Right hindlimb (tissue), 1 donor: ENCODE measurements around the gene GPC5.
"Not testable (repeated sequence)": the region's sequence is repeated elsewhere in the genome, so short reads cannot be mapped to it uniquely, and the experiment has no call there.

ENCODE experiments used
- DNase-seq: peaks from one replicate; pipeline ENCODE4 v3.0.0-alpha.2; 2018

Gene GPC5

GRCh38 chr13:92805766-92806165, 1407.3 kb downstream of the GPC5 start:
- DNase-seq: no peak

GRCh38 chr13:92806215-92806614, 1407.8 kb downstream of the GPC5 start:
- no peak for DNase-seq

- DNase-seq: peak; percentile 25
Observed at GRCh38 chr13:92807353-92807752, 1408.9 kb downstream of the GPC5 start.

DNA sequence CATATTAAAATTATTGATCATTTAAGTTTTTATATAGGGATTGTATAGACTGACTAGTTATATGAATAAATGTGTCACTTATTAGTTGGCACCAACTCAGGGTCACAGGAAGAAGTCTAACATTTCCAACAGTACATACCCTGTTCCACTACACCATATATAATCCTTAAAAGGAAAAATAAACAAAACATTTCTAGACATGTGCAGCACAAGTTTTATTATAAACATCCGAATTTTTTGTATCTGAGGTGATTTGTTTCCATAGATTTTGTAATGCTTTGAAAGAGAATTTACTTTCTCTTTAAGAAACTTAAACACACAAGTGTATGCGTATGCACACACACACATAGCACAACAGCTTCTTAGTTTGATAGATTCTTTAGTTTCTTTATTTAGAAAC, 1409.5 kb downstream of the GPC5 start:
- no peak for DNase-seq

- DNase-seq: no peak
Observed at GRCh38 chr13:92821324-92821723, 1422.9 kb downstream of the GPC5 start.

GRCh38 chr13:92823059-92823458, 1424.6 kb downstream of the GPC5 start:
- DNase-seq: no peak

- no peak for DNase-seq
Observed at GRCh38 chr13:92825938-92826596, 1427.6 kb downstream of the GPC5 start.

GRCh38 chr13:92827503-92827902, 1429.1 kb downstream of the GPC5 start:
- DNase-seq: no peak

DNA sequence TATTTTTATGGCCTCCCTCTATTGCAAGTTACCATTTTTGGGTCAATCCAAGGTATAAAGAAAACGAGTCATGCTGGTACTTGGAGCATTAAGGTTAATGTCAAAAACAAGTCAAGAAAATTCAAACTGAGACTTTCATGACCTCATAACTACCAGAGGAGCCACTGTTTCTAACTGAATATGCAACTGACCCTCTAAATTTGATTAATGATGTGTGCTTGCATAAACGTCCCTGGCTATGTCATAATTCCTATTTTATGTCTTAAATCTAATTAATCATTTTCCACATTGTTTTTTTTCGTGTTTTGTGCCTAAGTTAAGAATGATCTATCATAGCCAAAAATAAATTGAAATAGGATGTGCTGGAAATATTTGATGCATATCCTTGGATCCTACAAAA, 1431.5 kb downstream of the GPC5 start:
- no peak for DNase-seq

- no peak for DNase-seq
Observed at GRCh38 chr13:92830821-92831220, 1432.4 kb downstream of the GPC5 start.

DNA sequence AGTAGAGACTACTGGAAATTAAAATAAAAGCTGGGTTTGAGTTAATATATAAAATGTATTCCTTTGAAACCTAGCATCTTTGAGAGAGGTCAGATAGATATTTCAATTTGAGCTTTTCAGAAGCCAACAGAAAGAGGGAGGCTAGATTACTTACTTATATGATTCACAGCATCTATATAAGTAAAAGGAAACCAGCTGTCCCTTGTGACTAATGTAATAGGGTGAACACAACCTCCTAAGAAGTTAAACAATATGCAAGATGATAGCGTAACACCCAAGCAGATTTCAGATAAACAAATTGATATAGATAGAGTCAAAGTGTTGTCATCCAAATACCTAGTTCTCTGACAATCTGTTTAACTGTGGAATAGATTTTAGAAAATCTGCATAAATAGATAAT, 1434.7 kb downstream of the GPC5 start:
- no peak for DNase-seq

- no peak for DNase-seq
Observed at GRCh38 chr13:92836171-92836570, 1437.8 kb downstream of the GPC5 start.

DNA sequence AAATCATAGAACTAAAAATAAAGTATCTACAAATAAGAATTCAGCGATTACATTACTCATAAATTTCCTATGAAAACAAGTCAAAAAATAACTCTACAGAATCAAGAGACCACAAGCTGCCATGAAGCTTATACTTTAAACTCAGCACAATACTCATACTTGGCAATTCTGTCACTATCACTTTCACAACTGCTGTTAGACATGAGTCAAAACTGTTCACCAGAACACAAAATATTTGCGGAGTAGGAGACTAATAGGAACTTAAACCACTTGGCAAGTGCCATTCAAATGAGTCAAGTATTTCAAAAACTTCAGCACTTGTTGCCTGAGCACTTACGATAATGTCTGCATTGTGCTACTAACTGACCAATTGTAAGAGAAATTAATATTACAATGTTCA, 1440.4 kb downstream of the GPC5 start:
- no peak for DNase-seq

DNA sequence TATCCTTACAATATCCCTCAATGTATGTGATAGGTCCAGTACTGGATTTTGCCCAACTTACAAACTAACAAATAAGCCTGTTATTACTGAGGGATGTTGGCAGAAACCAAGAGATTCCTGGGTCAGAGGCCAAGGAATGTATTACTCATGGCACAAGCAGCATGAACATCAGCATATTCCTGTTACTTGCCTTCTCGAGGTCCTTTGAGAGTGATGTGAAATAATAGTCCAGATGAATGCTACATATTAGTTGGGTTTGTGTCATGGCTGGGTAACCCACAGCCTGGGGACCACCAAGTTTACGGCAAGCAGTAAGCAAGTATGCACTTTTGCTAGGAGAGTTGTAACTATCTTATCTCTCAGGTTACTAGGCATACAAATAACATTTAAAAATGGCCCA, 1443.7 kb downstream of the GPC5 start:
- peak; percentile 29 for DNase-seq

GRCh38 chr13:92843549-92843948, 1445.1 kb downstream of the GPC5 start:
- DNase-seq: no peak

DNA sequence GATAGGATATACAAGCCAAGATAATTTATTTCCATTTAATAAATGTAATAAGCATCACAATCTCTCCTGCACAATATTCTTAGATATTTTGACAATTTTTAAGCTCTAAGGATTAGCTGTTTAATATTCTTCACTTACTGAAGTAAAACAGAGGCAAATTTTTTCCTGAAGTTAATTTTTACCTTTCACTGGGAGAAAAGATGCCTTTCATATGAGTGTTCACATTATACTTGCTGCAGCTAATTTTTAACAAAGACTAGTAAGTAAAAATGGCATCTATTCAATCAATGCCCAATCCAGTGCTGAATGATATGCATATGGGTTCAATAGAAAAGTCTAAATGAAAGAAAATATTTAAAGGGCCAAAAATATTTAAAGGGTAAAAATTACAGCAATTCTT, 1451.0 kb downstream of the GPC5 start:
- DNase-seq: no peak

DNA sequence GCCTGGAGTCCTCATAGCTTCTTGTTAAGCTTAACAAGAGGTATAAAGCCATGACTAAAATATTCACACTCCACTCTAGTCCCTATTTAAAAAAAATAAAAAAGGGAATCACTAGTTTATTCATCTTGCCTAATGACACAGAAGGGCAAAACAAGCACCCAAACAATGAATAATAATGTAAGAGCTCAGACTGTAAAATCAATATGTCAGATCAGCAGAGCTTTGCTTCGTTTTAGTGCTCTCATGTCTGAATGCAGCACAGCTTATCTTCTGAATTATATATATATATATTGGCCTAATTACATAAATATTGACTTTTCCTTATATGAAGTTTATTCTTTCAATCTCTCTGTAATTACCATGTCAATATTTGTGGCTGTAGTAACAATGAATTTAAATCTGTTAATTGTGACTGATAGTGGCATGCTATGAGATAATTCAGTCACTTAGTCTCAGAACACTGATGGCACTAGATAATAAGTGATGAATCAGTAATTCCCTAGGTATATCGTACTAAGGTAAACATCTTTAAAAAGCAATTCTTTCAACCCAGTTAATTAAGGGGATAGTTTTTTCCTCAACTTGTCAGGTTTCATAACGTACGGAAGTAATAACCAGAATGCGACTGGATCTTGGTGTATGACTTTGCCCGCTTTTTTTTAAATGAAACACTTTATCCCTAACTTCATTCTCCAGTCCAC, 1466.3 kb downstream of the GPC5 start:
- no peak for DNase-seq

DNA sequence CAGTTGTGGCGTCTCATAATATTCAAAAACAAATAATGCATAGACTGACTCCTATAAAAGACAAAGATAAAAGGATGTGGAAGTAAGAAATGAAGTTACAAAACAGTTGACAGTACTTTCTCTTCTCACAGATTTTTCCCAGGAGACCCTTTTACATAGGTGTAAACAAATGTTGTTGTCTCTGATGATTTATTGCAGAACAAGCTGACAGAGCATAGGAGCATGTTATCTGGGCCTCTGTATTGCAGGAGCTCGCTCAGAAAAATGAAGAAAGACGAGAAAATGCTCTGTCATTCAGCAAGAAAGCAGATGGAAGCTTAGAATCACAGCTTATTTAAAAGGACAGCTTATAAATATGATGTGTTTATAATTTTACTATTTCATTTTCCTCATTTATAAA, 1474.6 kb downstream of the GPC5 start:
- no peak for DNase-seq

GRCh38 chr13:92886535-92887077, 1488.2 kb downstream of the GPC5 start:
- DNase-seq: no peak

GRCh38 chr13:92894447-92894846, 1496.0 kb downstream of the GPC5 start:
- no peak for DNase-seq

DNA sequence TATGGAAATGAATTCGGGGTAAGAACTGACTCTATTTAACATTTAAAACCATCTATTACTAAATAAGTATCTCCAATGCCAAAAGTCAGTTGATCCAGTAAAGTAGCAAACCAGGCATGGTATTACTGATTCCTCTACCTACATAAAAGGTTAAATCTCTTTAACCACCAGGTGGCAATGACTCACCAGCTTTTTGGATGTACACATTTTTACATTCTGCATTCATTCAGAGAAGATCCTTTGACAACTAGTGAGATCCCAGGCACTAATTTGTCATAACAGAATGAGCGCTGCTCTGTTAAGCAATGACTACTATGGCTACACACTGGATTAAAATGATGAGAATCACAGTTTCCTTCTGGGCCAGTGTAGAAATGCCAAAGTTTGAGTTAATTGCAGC, 1498.4 kb downstream of the GPC5 start:
- no peak for DNase-seq

GRCh38 chr13:92898946-92899345, 1500.5 kb downstream of the GPC5 start:
- DNase-seq: not testable (repeated sequence)

DNA sequence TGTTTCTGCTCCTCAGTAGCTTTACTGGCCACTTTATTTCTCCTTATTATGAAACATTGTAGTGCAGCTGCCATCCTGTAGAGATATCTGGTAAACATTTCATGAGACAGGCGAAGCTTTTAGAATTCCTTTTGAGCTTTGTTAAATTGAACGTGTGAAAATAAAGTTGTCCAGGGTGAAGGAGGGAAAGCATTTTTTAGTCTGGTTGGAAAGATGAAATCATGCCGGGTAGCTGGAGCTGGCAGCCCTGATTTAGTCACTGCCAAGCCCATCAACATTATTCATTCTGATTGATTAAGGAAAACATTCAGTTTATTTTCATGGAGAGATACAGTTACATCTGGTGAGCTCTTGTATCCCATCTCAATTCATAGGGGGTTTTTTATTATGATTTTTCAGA, 1502.0 kb downstream of the GPC5 start:
- no peak for DNase-seq

GRCh38 chr13:92901739-92902138, 1503.3 kb downstream of the GPC5 start:
- no peak for DNase-seq

DNA sequence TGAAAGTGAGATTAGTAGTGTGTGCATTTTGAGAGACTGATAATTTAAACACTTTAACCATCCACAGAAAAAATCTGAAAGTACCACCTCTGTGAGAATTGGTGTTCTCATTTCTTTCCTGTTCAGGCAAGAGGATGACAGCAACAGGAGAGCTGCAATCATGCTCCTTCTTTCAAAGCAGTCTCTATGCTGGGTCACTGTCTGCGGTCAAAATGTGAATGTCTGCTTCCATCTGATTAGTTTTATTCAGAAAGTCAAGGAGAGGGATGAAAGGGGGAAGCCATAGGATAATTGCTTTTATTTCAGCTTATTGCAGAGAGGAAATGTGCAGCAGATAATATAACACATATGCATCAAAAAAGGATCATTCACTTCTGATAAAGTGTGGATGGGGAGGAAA, 1514.2 kb downstream of the GPC5 start:
- no peak for DNase-seq
